Femur (tissue), 1 donor: ENCODE results near the gene ODF4.
"Not testable (repeated sequence)": the region's sequence is repeated elsewhere in the genome, so short reads cannot be mapped to it uniquely, and the experiment has no call there.

Source experiments
- DNase-seq: peaks from one replicate; pipeline ENCODE4 v3.0.0-alpha.2; 2017

ODF4 gene

GRCh38 chr17:8369944-8370343, 30.3 kb downstream of the ODF4 start:
- no peak for DNase-seq

- DNase-seq, result no peak
These were observed 32.1 kb downstream of the ODF4 start for GRCh38 chr17:8371786-8372185.

GRCh38 chr17:8372422-8372821, 32.8 kb downstream of the ODF4 start:
- no peak for DNase-seq

GRCh38 chr17:8373856-8374255, 34.2 kb downstream of the ODF4 start:
- not testable (repeated sequence) for DNase-seq

- no peak for DNase-seq
These were observed 36.2 kb downstream of the ODF4 start for GRCh38 chr17:8375738-8376259.

GRCh38 chr17:8376271-8377067, 36.8 kb downstream of the ODF4 start, which contains the start of gene KRABD2:
Gene KRABD2 (minus strand): TSS chr17:8376704.
- peak; percentile 95 for DNase-seq

- no peak for DNase-seq
These were observed 37.8 kb downstream of the ODF4 start for GRCh38 chr17:8377422-8377821.

- not testable (repeated sequence) for DNase-seq
These were observed 38.5 kb downstream of the ODF4 start for GRCh38 chr17:8378117-8378516.

GRCh38 chr17:8380049-8380448, 40.4 kb downstream of the ODF4 start:
- no peak for DNase-seq

- no peak for DNase-seq
These were observed 42.6 kb downstream of the ODF4 start for GRCh38 chr17:8382052-8382879.

GRCh38 chr17:8382880-8383142, 43.2 kb downstream of the ODF4 start:
- DNase-seq, result no peak

GRCh38 chr17:8383143-8383822, 43.6 kb downstream of the ODF4 start, which contains the start of gene RPL26:
Gene RPL26 (minus strand): TSS chr17:8383193. CDS start chr17:8382310, 883 bp downstream.
- DNase-seq, result peak; percentile 98

GRCh38 chr17:8384801-8385378, 45.2 kb downstream of the ODF4 start:
- DNase-seq, result no peak

GRCh38 chr17:8386841-8387240, 47.2 kb downstream of the ODF4 start:
- no peak for DNase-seq

- DNase-seq, result no peak
These were observed 48.4 kb downstream of the ODF4 start for GRCh38 chr17:8387914-8388651.

- DNase-seq, result no peak
These were observed 52.1 kb downstream of the ODF4 start for GRCh38 chr17:8391711-8392110.

GRCh38 chr17:8392274-8392673, 52.6 kb downstream of the ODF4 start:
- no peak for DNase-seq

- no peak for DNase-seq
These were observed 53.2 kb downstream of the ODF4 start for GRCh38 chr17:8392674-8393469.

- no peak for DNase-seq
These were observed 54.0 kb downstream of the ODF4 start for GRCh38 chr17:8393470-8394231.

- DNase-seq, result not testable (repeated sequence)
These were observed 54.9 kb downstream of the ODF4 start for GRCh38 chr17:8394497-8394896.
